NCI-H1417 (cell line): ENCODE measurements around the gene PAOX.

Experiments
- DNase-seq, 3 experiments: peaks; one replicate each; lab custom pipeline; 2025; lab: John Stamatoyannopoulos, UW

PAOX gene

GRCh38 chr10:133439517-133440461, 60.7 kb downstream of the PAOX start:
- DNase-seq = no peak

GRCh38 chr10:133440633-133441285, 61.7 kb downstream of the PAOX start:
- no peak for DNase-seq
